ENCODE results near the gene PTGER3. TPM values are rescaled to one million over a fixed set of nuclear protein-coding genes. Genes with fewer than 3 reads are reported as not detected.

Gene PTGER3
- total RNA-seq, 4 donors from 2014 or later: 51.1 to 217 (median 119) TPM

DNA sequence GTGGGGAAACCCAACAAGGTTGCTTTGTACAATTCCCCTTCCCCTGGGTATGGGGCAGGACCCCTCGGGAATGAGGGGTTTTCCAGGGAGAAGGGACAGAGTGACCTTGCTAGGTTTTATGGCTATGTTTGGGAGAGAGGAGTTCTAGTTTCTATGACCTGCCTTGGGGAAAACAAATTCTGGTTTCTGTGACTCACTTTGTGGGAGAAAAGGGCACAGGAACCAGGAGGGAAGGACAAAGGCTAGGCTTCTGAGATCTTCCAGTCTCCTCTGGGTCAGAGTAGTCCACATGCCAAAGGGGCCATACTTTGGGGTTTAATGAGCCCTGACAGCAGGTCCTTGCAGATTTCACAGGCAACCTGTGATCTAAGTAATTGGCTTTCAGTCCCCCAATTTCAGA, 5.5 kb upstream of the PTGER3 start:
- Histone ChIP-seq H3K4me3 (no peak overlapping the region), H3K27me3 (no peaks in the 10 kb centered on the region), H3K4me1 (no peaks in the 10 kb centered on the region), H3K36me3 (no peaks in the 10 kb centered on the region), H3K27ac (no peak overlapping the region), H3K9me3 (no peaks in the 10 kb centered on the region)
- TF ChIP-seq POLR2A (IDR thresholded peaks at IDR 0.05): no peak
- TF ChIP-seq, protein P1, sequence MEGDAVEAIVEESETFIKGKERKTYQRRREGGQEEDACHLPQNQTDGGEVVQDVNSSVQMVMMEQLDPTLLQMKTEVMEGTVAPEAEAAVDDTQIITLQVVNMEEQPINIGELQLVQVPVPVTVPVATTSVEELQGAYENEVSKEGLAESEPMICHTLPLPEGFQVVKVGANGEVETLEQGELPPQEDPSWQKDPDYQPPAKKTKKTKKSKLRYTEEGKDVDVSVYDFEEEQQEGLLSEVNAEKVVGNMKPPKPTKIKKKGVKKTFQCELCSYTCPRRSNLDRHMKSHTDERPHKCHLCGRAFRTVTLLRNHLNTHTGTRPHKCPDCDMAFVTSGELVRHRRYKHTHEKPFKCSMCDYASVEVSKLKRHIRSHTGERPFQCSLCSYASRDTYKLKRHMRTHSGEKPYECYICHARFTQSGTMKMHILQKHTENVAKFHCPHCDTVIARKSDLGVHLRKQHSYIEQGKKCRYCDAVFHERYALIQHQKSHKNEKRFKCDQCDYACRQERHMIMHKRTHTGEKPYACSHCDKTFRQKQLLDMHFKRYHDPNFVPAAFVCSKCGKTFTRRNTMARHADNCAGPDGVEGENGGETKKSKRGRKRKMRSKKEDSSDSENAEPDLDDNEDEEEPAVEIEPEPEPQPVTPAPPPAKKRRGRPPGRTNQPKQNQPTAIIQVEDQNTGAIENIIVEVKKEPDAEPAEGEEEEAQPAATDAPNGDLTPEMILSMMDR (IDR thresholded peaks at IDR 0.05): no peak
- intact Hi-C loops (cut with DNase I; ENCODE audit: low total_unique reads): loop anchor here (10.0 kb wide), 1 partner anchor 618 kb away; no protein-coding TSS in a partner anchor
- DNase-seq: no peak

DNA sequence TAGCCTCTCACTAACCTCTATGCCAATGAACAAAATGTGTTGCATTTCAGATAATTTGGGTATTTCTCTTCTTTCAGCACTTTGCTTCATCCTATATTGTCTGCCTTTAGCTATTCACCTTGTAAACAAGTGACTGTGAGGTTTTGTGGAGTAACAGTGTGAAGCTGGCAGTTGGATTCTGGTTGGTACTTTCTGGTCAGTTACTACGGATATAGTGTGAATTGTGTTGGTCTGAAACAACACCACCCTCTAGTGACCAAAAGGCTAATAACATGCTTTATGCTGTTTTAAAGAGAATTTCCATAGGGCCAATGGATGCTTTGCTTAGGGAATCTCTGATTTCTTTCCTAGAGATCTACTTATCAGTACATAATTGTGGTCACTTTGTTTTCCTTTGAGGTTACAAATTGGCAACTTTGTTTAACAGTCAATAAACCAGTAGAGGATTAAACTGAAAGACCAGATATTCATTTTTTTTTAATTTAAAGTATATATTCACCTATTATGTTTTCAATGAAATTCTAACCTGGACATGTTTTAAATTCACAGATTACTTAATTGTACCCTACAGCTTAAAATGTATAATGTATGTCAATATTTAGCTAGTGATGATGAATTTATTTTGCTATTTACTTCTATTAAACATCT, 2.5 kb upstream of the PTGER3 start:
- Histone ChIP-seq H3K4me3 (no peak overlapping the region), H3K36me3 (no peaks in the 10 kb centered on the region), H3K27me3 (no peaks in the 10 kb centered on the region), H3K4me1 (no peaks in the 10 kb centered on the region), H3K9me3 (no peaks in the 10 kb centered on the region), H3K27ac (no peak overlapping the region)
- DNase-seq: peak in 1 of 2 donors; percentile 29
- intact Hi-C loops (cut with DNase I; ENCODE audit: low total_unique reads): loop anchor here (10.0 kb wide), 2 partner anchors 365 to 615 kb away; no protein-coding TSS in a partner anchor
- TF ChIP-seq, protein P1 (IDR thresholded peaks at IDR 0.05): peak; percentile 72 to 86 (median 78)
- no peak for TF ChIP-seq POLR2A (IDR thresholded peaks at IDR 0.05)

DNA sequence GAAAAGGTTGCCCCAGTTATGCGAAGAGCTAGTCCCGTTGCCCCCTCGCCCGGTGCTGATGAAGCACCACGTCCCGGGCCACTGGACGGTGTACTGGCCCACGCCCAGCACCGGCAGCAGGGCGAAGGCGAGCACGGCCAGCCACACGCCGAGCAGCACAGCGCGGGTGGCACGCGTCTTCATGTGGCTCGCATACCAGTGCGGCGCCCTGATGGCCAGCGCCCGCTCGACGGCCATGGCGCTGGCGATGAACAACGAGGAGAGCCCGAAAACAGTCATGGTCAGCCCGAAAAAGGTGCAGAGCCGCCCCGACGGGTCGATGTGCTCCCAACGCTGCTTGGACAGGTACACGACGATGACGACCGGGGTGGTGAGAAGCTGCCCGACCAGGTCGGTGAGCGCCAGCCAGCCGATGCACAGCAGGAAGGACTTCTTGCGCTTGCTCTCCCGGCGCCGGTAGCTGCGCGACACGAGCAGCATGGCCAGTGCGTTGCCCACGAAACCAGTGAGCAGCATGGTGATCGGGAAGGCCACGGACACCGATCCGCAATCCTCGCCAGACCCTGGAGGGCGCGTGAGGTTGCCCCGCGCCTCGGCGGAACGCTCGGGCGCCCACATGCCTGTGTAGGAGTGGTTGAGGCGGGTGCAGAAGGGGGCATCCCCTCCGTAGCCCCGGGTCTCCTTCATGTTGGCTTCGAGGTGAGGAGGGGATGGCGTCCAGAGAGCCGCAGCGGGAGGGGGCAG, 553 bp downstream of the PTGER3 start:
- no peak for TF ChIP-seq POLR2A (IDR thresholded peaks at IDR 0.05)
- TF ChIP-seq, protein P1 (IDR thresholded peaks at IDR 0.05): no peak
- H3K4me1 ChIP-seq: no peaks in the 10 kb centered on the region
- no peaks in the 10 kb centered on the region for H3K9me3 ChIP-seq
- H3K36me3 ChIP-seq: no peaks in the 10 kb centered on the region
- peak overlapping the region; percentile 64 to 87 for H3K4me3 ChIP-seq
- peak; percentile 38 to 42 for DNase-seq
- H3K27ac ChIP-seq: peak overlapping the region; percentile 81 to 85
- no peaks in the 10 kb centered on the region for H3K27me3 ChIP-seq
- intact Hi-C loops (cut with DNase I; ENCODE audit: low total_unique reads): loop anchor here (10.0 kb wide), 1 partner anchor 362 kb away; no protein-coding TSS in a partner anchor

DNA sequence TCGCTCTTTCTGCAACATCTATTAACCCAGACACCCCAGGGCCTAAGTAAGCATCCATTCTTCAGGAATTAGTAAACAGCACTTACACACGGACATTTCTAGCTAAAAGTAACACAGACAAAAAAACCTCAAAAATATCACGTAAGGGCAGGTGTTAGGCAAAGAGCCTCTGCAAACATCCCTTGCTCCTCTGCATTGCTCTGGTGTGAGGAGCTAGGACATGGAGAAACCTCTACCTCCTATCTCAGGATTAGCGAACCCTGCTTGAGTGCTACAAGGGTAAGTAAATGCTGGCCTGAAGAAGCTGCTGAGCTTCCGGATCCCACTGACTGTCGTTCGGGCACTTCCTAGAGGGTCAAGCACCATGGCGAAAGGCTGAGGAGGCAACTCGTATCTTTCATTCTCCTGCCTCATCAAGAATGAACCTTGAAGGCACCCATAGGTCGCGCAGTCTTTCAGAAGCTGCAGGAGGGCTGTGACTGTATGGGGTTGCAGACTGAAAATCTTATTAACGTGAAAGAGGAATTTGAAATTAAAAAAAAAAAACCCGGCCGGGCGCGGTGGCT, 2.1 kb downstream of the PTGER3 start:
- peak overlapping the region; percentile 48 to 67 for H3K27ac ChIP-seq
- H3K27me3 ChIP-seq: no peaks in the 10 kb centered on the region
- H3K4me3 ChIP-seq: peak overlapping the region; percentile 38 to 87
- no peaks in the 10 kb centered on the region for H3K9me3 ChIP-seq
- intact Hi-C loops (cut with DNase I; ENCODE audit: low total_unique reads): loop anchor here (10.0 kb wide), 1 partner anchor 361 kb away; no protein-coding TSS in a partner anchor
- DNase-seq: peak in 1 of 2 donors; percentile 22
- H3K4me1 ChIP-seq: peaks cover 0 to 6% of the 10 kb centered on the region in 2 donors
- H3K36me3 ChIP-seq: no peaks in the 10 kb centered on the region
- TF ChIP-seq, protein P1 (IDR thresholded peaks at IDR 0.05): no peak
- TF ChIP-seq POLR2A (IDR thresholded peaks at IDR 0.05): no peak
